ENCODE measurements around the gene CYP2U1.
"Not testable (repeated sequence)": the region's sequence is repeated elsewhere in the genome, so short reads cannot be mapped to it uniquely, and the experiment has no call there.

Gene CYP2U1

GRCh38 chr4:107930821-107931774, at the start of gene CYP2U1:
CYP2U1 (plus strand) TSS chr4:107931549; CDS start chr4:107931644, 95 bp downstream.
- peak; percentile 80 for DNase-seq

GRCh38 chr4:107885865-107886264, 45.5 kb upstream of the CYP2U1 start:
- DNase-seq: no peak

- DNase-seq: no peak
Measured at GRCh38 chr4:107888237-107888636, 43.1 kb upstream of the CYP2U1 start.

GRCh38 chr4:107890779-107891178, 40.6 kb upstream of the CYP2U1 start:
- DNase-seq: no peak

- no peak for DNase-seq
Measured at GRCh38 chr4:107891299-107891698, 40.0 kb upstream of the CYP2U1 start.

- DNase-seq: no peak
Measured at GRCh38 chr4:107893171-107894137, 37.9 kb upstream of the CYP2U1 start.

GRCh38 chr4:107894138-107894603, 37.2 kb upstream of the CYP2U1 start:
- DNase-seq: no peak

GRCh38 chr4:107896158-107896645, 35.1 kb upstream of the CYP2U1 start:
- no peak for DNase-seq

GRCh38 chr4:107896646-107897045, 34.7 kb upstream of the CYP2U1 start:
- DNase-seq: no peak

GRCh38 chr4:107897823-107898222, 33.5 kb upstream of the CYP2U1 start:
- no peak for DNase-seq

GRCh38 chr4:107900067-107900466, 31.3 kb upstream of the CYP2U1 start:
- no peak for DNase-seq

- no peak for DNase-seq
Measured at GRCh38 chr4:107900508-107900907, 30.8 kb upstream of the CYP2U1 start.

- DNase-seq: no peak
Measured at GRCh38 chr4:107901213-107901934, 30.0 kb upstream of the CYP2U1 start.

- no peak for DNase-seq
Measured at GRCh38 chr4:107902715-107903114, 28.6 kb upstream of the CYP2U1 start.

GRCh38 chr4:107905082-107905481, 26.3 kb upstream of the CYP2U1 start:
- DNase-seq: not testable (repeated sequence)

GRCh38 chr4:107906458-107907100, 24.8 kb upstream of the CYP2U1 start:
- no peak for DNase-seq

- no peak for DNase-seq
Measured at GRCh38 chr4:107908377-107908776, 23.0 kb upstream of the CYP2U1 start.

- DNase-seq: peak; percentile 12
Measured at GRCh38 chr4:107913283-107913899, 18.0 kb upstream of the CYP2U1 start.

- no peak for DNase-seq
Measured at GRCh38 chr4:107915220-107915619, 16.1 kb upstream of the CYP2U1 start.

GRCh38 chr4:107916623-107917022, 14.7 kb upstream of the CYP2U1 start:
- no peak for DNase-seq

- no peak for DNase-seq
Measured at GRCh38 chr4:107917500-107917899, 13.8 kb upstream of the CYP2U1 start.

All from activated CD8-positive, alpha-beta memory T cell treated with anti-CD3 and anti-CD28 coated beads, Interleukin-2, amount 50 U/mL, for 4 hours (primary cell).